NB4 (cell line): ENCODE measurements around the gene CACNG4.

Experiments
- CTCF ChIP-seq: IDR thresholded peaks from one replicate; pipeline ENCODE4 v1.5.1; 2012; ENCODE audit warnings: low read depth, low read length
- MAX ChIP-seq: IDR thresholded peaks from 2 replicates; pipeline ENCODE4 v1.6.1; 2011; ENCODE audit warnings: low read depth, low read length
- MYC ChIP-seq: IDR thresholded peaks from 2 replicates; pipeline ENCODE4 v1.6.1; 2011; ENCODE audit warnings: low read depth, low read length
- POLR2A ChIP-seq: IDR thresholded peaks from 2 replicates; pipeline ENCODE4 v1.6.1; 2011; ENCODE audit warnings: mild to moderate bottlenecking; ENCODE audit not compliant: insufficient read length; ENCODE audit errors: extremely low read depth

- TF ChIP-seq CTCF (no peak), MAX (no peak), POLR2A (no peak), MYC (no peak)
Observed at GRCh38 chr17:66955821-66956220, 8.7 kb upstream of the CACNG4 start.
